CD1c-positive myeloid dendritic cell (primary cell): ENCODE data around the gene PDCD1.
"Not testable (repeated sequence)": the region's sequence is repeated elsewhere in the genome, so short reads cannot be mapped to it uniquely, and the experiment has no call there.

Experiments
- DNase-seq: peaks from one replicate; pipeline ENCODE4 v3.0.0-alpha.2; 2016; ENCODE audit errors: extremely low spot score

Gene PDCD1

DNA sequence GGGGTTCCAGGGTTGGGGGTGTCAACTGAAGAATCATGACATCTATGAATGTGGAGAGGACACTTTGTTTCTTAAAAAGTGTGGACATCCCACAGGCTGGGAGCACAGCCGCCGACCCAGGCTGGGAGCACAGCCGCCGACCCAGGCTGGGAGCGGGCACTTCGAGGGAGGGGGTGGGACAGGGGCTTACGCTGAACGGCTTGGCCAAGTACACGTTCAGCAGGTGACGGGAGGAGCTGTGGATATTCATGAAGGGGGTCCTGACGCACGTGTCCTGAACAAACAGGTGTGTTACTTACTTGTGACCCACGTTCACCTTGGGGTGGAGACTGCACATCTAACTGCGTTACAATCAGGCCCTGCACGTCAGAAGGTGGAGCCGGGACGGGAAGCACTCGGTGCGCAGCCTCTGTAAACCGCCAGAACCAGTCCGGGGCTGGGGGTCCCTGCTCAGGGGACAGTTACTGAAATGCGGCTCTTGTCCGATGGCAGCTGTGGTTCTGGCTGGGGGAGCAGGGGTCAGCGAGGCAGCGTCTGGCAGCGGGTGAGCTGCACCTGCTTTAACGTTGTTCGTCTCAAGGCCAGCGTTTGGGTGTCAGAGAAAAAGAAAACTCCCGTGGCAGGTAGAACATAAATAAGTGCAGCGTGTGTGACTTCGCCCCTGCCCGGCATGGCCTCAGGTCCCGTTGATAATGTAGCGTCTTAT lies 58.3 kb downstream of the PDCD1 start:
- not testable (repeated sequence) for DNase-seq
